Activated CD4-positive, CD25-positive, alpha-beta regulatory T cell treated with anti-CD3 and anti-CD28 coated beads, Interleukin-2, amount 50 U/mL, for 16 hours (primary cell): ENCODE data around the gene PSPH.
A peak's percentile ranks its signal among the peaks of the same experiment; 100 is the strongest.
"Not testable (repeated sequence)": the region's sequence is repeated elsewhere in the genome, so short reads cannot be mapped to it uniquely, and the experiment has no call there.

Experiments
- DNase-seq: peaks from one replicate; pipeline ENCODE4 v3.0.0-alpha.2; 2020; ENCODE audit warnings: low read depth, low spot score

Gene PSPH

DNA sequence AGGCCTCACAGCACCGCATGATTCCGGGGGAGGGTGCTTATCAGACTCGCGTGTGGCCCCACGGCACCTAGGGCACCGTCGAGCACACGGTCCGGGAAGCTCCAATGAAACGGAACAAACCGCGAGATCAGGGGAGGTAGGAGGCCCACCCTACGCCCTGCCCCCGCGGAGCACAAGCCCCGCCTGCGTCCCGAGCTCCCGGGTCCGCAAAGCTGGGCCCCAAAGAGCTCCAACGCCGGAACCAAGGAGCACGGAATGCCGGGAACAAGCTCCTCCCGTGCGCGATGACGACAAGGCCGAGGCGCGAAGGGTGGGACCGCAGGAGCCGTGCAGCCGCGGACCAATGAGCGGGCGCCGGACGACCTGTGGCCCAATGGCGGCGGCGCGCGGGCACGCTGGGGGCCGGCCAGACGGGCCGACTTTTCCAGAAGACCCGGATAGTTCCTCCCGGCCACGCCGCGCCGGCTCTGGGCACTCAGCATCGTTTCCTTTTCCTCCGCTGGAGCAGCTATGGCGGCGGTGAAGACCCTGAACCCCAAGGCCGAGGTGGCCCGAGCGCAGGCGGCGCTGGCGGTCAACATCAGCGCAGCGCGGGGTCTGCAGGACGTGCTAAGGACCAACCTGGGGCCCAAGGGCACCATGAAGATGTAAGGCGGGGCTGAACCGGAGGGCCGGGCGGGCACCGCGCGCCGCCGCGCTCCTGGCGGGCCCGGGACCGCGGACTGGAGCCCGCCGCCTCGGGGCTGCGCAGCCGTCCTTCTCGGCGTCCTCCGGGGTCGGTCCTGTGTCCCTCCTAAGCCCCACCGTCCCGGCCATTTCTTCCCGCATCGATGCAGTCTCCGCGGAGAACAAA is at the start of gene PSPH, which contains the start of gene CCT6A:
PSPH (minus strand) TSS at position 106 of the 853 bp plus-strand sequence. CDS start 30,232 bp downstream, outside the sequence.
CCT6A (plus strand) TSS at position 427 of the 853 bp plus-strand sequence; CDS start at position 511, 84 bp downstream.
- peak; percentile 83 for DNase-seq

DNA sequence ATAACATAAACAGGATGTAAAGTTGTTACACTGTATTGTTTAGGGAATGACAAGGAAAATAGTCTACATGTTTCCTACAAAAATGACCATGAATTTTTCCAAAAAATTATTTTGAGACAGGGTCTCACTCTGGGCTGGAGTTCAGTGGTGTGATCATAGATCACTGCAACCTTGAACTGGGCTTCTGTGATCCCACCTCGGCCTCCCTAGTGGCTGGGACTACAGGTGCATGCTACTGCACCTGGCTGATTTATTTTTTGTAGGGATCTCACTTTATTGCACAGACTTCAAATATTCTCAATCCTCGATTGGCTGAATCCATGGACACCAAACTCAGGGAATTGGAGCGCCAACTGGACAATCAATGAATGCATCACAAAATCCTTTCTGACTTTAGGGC is 48.4 kb upstream of the PSPH start:
- no peak for DNase-seq

DNA sequence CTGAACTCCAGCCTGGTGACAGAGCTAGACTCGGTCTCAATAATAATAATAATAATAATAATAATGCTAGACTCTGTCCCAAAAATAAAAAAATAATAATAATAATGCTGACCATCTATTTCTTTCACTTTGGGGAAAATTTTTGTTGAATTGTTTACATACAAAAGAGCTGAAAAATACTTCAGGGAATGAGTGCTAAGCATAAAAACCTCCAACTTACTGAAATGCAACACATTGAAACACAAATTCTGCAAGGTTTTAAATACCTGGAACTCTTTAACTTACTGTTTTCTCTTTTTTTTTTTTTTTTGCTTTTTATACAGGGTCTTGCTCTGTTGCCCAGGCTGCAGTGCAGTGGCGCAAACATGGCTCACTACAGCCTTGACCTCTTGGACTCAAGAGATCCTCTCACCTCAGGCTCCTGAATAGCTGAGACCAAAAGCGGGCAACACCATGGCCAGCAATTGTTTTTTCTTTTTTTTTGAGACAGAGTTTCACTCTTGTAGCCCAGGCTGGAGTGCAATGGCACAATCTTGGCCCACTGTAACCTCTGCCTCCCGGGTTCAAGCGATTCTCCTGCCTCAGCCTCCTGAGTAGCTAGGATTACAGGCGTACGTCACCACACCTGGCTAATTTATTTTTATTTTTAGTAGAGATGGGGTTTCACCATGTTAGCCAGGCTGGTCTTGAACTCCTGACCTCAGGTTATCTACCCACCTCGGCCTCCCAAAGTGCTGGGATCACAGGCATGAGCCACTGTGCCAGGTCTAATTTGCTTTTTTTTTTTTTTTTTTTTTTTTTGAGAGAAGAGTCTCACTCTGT is 47.2 kb upstream of the PSPH start:
- not testable (repeated sequence) for DNase-seq

DNA sequence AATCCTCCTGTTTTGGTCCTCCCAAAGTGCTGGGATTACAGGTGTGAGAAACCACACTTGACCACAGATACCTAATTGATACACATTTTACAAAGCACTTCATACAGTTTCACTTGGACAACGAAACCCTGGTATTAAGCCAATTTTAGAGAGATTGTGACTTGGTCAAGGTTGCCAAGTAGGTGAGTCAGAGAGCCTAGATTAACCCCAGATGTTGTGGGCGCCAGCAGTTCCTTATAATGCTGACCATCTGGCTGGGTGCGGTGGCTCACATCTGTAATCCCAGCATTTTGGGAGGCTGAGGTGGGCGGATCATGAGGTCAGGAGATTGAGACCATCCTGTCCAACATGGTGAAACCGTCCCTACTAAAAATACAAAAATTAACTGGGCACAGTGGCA is 46.5 kb upstream of the PSPH start:
- no peak for DNase-seq

DNA sequence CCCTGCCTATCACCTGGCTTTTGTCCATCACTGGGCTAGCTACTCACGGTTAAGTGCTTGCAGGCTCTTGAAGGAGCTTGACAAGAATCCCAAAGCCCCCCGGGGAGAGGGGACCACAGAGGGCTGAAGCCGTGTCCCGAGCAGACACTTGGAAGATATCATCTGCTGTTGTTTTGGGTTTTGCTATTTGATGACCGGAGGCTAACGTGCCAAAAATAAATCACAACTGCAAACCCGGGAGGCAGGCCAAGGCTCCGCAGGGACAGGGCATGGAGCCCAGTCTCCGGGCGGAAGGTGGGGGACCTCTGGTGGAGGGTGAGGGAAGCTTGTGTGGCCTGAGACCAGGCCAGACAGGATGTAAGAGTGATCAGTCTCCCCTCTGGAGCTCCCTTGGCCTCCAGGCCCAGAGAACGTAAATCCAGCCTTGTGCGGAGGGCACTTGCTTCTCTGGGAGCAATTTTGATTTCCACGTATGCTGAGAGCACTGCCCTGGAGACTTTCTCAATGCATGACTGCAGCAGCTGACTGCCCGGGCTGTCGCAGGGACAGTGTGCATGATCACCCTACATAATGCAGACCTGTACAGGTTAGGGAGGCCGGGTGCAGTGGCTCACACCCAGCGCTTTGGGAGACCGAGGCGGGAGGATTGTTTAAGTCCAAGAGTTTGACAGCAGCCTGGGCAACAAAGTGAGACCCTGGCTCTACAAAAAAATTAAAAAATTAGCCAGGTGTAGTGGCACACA is 41.7 kb upstream of the PSPH start, which contains the start of gene PHKG1:
PHKG1 (minus strand) TSS at position 164 of the 743 bp plus-strand sequence. CDS start 4,011 bp downstream, outside the sequence.
- no peak for DNase-seq

DNA sequence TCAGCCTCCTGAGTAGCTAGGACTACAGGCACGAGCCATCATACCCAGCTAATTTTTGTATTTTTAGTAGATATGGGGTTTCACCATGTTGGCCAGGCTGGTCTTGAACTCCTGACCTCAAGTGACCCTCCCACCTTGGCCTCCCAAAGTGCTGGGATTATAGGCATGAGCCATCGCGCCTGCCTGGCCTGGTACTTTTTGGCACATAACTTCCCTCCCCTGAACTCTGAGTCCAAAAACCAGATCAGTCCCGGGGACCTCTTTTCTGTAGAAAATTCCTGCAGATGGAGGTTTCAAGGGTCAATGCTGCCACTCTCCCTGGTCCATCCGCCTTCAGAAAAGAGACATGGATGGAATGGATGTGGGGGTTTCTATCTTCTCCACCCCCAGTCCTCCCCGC is 41.1 kb upstream of the PSPH start:
- DNase-seq: not testable (repeated sequence)

DNA sequence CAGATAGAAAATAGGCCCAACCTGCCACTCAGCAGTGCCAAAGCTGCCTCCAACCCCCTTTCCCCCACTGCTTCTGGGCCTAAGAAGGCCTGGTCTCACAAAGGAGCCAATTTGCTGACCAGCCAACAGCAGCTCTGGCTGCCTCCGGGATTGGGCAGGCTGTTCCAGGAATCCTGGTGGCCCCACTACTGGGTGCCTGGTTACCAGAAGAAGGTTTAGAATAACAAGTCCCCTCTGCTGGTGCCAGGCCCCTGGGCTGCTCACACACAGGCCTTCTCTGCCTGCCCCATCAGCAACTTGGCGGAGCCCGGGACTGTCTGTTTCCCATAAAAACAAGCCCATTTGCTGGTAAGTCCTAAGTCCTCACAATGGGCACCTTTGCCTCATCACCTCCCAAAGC is 40.3 kb upstream of the PSPH start:
- no peak for DNase-seq

DNA sequence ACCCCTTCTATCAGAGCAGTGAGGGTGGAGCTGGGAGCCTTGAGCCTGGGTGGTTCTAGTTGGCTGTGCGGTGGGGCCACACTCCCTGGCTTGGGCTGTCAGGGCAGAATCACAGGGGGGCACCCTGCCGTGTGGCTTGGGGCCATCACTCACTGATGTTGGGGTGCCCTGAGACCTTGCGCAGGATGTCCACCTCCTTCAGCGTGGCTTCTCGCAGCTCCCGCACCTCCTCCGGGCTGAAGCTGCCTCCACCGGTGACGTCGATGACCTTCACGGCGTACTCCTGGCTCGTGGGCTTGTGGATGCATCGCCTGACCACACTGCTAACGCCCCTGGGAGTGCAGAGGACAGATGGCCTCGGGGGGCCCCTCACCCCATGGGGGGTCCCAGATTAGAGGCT is 36.2 kb upstream of the PSPH start:
- DNase-seq: no peak

DNA sequence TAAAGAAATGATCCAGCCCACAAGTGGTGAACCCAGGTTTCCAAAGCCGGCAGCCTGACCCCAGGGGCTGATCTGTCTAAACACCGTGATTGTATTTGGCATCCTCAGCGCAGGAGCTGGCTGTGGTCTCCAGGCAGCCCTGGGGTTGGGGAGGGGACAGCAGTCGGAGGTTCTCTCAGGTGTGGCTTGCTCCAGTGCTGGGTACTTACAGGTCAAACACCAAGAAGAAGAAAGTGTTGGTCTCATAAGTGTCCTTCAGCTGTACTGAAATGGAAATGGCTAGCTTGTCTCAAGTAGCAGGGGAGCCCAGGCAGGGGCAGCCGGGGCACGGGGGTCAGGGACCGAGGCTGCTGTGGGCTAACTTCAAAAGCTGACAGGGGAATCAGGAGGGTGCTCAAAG is 35.5 kb upstream of the PSPH start:
- DNase-seq: no peak

DNA sequence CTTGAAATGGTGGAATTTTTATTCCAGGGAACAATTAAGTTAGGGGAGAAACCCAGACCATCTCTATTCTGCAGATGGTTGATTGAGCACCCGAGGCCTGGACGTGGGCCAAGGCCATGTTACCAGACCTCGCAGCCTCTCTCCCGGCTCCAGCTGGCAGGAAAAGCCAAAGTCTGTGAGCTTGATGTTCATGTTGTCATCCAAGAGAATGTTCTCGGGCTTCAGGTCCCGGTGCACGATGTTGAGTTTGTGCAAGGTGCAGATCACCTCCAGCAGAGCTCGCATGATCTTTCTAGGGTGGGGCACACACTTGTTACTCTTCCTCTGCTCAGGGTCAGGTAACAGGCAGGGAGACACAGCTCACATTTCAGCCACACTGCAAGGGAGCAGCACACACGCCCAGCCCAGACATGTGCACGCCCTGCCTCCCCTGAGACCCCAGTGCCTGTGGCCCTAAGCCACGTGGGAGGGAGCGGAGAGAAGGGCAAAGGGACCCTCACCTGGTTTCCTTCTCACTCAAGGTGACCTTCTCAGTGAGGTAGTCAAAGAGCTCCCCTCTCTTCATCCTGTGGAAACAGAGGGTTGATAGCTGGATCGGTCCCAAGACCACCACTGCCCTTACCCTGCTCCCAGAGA is 32.0 kb upstream of the PSPH start:
- DNase-seq: no peak

DNA sequence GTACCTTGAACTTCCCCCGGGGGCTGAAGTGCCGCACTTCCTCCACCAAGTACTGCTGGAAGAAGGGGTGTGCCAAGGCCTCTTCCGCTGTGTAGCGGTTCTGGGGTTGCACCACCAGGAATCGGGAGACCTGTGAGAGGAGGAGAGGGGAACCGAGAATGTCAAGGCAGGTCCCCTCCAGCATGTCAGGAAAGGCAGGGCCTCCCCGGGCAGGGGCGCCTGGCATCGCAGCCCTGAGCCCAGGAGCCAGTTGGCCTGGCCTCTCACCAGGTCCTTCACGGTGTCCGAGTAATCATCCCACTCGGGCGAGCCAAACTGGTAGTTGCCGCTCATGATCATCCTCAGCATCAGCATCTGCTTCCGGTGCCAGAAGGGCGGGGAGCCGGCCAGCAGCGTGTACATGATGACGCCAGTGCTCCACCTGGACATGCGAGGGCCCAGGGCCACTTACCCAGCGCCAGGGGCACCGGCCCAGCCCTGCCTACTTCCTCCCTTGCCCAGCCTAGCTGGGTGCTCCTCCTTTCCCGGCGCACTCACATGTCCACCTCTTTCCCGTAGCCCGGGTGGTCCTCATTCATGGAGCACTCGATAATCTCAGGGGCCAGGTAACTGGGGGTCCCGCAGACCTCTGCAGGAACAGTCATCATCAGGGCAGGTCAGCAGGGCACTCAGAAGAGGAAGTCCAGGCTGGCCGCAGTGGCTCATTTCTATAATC is 30.5 kb upstream of the PSPH start:
- DNase-seq: no peak

DNA sequence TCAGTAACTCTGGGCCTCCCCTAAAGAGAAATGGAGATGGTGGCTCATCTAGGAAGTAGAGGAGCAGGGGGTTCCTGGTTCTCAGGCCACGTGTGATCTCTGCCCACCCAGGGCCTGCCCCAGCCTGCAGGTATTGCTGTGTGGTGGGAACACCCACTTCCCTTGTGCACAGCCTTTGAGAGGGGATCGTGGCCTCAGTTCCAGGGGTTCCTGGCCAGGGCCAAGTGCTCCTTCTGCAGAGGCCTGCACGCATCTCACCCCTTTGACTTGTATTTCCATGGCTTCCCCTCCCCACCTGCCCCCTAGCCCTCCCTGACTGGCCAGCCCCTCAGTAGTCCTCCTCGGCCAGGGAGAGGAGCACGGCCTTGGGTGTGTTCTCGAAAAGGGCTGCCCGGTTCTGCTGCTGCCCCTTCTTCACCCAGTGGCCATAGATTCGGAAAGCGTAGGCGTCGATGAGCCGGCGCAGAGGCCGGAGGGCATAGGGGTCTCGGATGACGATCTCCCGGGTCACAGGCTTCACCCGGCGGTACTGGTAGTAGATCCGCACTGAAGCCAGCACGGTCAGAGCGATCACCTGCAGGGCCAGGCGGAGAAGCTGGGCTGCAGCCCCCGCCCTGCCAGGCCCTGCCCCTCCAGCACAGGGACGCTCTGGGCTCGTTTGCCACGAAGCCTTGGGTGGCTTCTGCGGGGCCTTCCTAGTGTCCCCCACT is 29.6 kb upstream of the PSPH start:
- DNase-seq: not testable (repeated sequence)

DNA sequence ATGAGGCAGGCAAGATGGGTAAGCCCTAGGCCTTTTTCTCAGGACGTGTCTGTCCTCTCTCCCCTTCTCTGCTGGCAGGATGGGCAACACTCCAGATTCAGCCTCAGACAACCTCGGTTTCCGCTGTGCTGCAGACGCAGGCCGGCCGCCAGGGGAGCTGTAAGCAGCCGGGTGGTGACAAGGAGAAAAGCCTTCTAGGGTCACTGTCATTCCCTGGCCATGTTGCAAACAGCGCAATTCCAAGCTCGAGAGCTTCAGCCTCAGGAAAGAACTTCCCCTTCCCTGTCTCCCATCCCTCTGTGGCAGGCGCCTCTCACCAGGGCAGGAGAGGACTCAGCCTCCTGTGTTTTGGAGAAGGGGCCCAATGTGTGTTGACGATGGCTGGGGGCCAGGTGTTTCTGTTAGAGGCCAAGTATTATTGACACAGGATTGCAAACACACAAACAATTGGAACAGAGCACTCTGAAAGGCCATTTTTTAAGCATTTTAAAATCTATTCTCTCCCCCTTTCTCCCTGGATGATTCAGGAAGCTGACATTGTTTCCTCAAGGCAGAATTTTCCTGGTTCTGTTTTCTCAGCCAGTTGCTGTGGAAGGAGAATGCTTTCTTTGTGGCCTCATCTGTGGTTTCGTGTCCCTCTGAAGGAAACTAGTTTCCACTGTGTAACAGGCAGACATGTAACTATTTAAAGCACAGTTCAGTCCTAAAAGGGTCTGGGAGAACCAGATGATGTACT is 28.4 kb upstream of the PSPH start:
- DNase-seq: no peak

DNA sequence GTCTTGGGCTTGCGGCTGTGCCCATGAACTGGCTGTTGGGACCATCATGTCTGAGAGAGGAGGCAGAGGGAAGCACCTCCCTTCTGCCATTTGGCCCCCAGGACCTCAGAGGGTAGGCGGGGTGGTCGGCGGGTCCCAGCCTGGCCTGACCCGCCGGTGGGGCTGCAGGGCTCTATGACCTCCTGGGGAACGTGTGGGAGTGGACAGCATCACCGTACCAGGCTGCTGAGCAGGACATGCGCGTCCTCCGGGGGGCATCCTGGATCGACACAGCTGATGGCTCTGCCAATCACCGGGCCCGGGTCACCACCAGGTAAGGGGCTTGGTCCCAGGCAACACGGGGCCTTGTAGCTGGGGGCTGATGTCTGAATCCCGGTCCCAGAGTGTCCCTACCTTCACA is 27.0 kb upstream of the PSPH start:
- no peak for DNase-seq

DNA sequence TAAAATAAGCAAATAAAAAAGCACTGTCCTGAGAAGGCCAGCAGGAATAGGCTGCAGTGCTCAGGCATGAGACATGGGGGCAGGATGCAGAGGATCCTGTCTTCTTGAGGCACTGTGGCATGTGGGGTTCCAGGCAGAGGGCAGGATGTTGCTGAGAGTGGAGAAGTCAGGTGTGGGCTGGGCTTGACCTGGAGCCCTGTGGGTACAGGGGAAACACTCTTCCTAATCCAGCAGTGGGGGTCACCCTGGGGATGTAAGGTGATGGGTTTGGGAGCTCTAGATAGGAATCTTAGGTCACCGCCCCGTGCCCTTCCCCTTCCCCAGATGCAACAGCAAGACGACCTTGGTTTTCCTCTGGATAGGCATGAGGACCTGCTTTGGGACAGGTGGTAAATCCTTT is 26.4 kb upstream of the PSPH start:
- DNase-seq: no peak

DNA sequence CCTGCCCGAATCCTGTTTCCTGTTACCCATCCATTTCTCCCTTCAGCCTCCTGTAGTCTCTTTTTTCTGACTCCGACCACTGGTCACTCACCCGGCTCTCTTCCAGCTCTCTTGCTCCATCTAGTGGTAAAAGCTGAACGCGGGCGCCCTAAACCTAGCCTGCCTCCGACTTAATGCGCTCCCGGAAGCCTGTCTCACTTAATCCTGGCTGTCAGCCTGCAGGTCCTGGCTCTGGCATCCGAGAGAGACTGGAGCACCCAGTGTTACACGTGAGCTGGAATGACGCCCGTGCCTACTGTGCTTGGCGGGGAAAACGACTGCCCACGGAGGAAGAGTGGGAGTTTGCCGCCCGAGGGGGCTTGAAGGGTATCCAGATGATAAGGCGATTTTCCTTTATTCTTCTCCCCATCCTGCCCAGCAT is 23.1 kb upstream of the PSPH start:
- DNase-seq: peak; percentile 34

DNA sequence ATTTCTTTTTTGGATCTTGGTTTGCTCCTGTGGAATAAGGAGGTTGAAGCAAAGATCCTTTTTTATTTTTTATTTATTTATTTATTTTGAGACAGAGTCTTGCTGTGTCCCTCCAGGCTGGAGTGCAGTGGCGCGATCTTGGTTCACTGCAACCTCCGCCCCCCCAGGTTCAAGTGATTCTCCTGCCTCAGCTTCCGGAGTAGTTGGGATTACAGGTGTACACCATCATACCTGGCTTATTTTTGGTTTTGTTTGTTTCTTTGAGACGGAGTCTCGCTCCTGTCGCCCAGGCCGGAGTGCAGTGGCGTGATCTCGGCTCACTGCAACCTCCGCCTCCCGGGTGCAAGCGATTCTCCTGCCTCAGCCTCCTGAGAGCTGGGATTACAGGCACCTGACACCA is 15.1 kb upstream of the PSPH start:
- not testable (repeated sequence) for DNase-seq

DNA sequence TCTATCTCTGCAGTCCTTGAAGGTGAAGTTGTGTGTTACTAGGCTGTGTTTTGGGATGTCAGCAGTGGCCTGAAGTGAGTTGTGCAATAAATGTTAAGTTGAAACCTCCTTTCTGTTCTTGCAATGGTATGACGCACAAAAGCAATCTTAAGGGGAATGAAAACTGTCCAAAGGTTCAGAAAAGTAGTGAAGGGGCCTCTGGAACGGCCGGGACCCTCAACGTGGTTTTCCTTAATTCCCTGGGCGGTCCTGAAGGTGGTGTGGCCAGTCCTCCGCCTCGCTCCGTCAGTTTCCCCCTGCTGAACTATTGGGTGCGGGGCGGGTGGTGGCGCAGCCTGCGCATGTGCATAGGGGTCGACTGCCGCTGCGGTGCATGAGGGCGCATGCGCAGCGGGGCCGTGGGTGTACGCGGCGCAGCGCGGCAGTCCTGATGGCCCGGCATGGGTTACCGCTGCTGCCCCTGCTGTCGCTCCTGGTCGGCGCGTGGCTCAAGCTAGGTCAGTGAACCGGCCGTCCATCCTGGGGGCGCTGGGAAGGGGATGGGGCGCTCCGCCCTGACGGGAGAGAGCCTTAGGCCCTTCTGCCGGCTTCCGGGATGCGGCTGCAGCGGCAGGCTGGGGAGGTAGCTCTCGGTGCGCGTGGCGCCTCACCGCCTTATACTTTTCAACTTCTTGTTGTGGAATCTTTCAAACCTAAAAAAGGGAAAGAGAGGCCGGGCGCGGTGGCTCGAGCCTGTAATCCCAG is 12.8 kb upstream of the PSPH start, which contains the start of gene SUMF2:
SUMF2 (plus strand) TSS at position 405 of the 744 bp plus-strand sequence; CDS start at position 431, 26 bp downstream.
- DNase-seq: peak; percentile 80
